GM12878 (cell line): Measurements from ENCODE around the gene IRX5. TPM values are rescaled to one million over a fixed set of nuclear protein-coding genes. Genes with fewer than 3 reads are reported as not detected.
A peak's percentile ranks its signal among the peaks of the same experiment; 100 is the strongest.

Experiments
- ATAC-seq: fragments of 200-7000 bp; cut with Tn5 transposase; 3 replicates; pipeline ENCODE4 v1.9.1; 2020; ENCODE audit warnings: mild to moderate bottlenecking, moderate library complexity
- BruUV-seq: library from RNA; stranded (reverse); fragments of 400-500 nt; replicated peaks from 2 replicates; lab custom pipeline; 2021; lab: Mats Ljungman, UMichigan
- CTCF ChIA-PET: fragments of 300-600 bp; sonication (Branson Sonifier 250); formaldehyde crosslinking; extraction: SDS; loops from one replicate; lab custom pipeline; 2021; ENCODE audit warnings: inconsistent platforms; lab: Yijun Ruan, JAX
- POLR2A ChIA-PET: fragments of 350-600 bp; formaldehyde crosslinking; extraction: SDS; loops from one replicate; lab custom pipeline; 2021; ENCODE audit warnings: inconsistent platforms; lab: Charles Lee
- RAD21 ChIA-PET: fragments of 300-600 bp; sonication (Branson Sonifier 250); formaldehyde crosslinking; loops from one replicate; lab custom pipeline; 2023; ENCODE audit warnings: antibody characterized with exemption; ENCODE audit not compliant: unreplicated experiment; lab: Charles Lee
- SMC1A ChIA-PET: fragments of 300-600 bp; sonication (Branson Sonifier 250); formaldehyde crosslinking; loops from one replicate; lab custom pipeline; 2023; ENCODE audit not compliant: unreplicated experiment, uncharacterized antibody; lab: Charles Lee
- DNase-seq: peaks from one replicate; pipeline ENCODE4 v3.0.0-alpha.2; 2011; ENCODE audit warnings: low read depth, low spot score
- FAIRE-seq: peaks from 3 replicates; lab custom pipeline; 2011; peaks lifted over from hg19 to GRCh38; lab: Jason Lieb, UNC
- H2AFZ ChIP-seq: 2 replicates; pipeline ENCODE4 v1.6.0; 2011; ENCODE audit warnings: low read depth, low read length, control low read depth; ENCODE audit not compliant: control insufficient read depth
- H3K27ac ChIP-seq: 2 replicates; pipeline ENCODE4 v1.5.1; 2011; ENCODE audit warnings: control low read depth; ENCODE audit not compliant: control insufficient read depth, insufficient read depth
- H3K27me3 ChIP-seq, 2 experiments: replicated peaks in 1 of 2; 2 replicates each; pipeline versions ENCODE4 v1.6.0 to v1.6.1; 2011; ENCODE audit warnings: low read length in 1 of 2; ENCODE audit not compliant: control insufficient read depth in 2 of 2, insufficient read depth in 2 of 2
- H3K36me3 ChIP-seq, 2 experiments: 2 replicates each; pipeline ENCODE4 v1.5.1; 2011; ENCODE audit warnings: low read length in 1 of 2; ENCODE audit not compliant: control insufficient read depth in 2 of 2, insufficient read depth in 2 of 2
- H3K4me1 ChIP-seq: 2 replicates; pipeline ENCODE4 v1.6.1; 2011; ENCODE audit warnings: mild to moderate bottlenecking, low read length, moderate library complexity, mixed read lengths; ENCODE audit not compliant: control insufficient read depth, insufficient read depth
- H3K4me2 ChIP-seq: 2 replicates; pipeline ENCODE4 v1.6.0; 2011; ENCODE audit warnings: control low read depth; ENCODE audit not compliant: control insufficient read depth, insufficient read depth
- H3K4me3 ChIP-seq: fragments of 200-600 bp; sonication (generic); 2 replicates; pipeline ENCODE4 v1.5.1; 2016
- H3K79me2 ChIP-seq: 2 replicates; pipeline ENCODE4 v1.6.0; 2011; ENCODE audit warnings: low read length; ENCODE audit not compliant: control insufficient read depth, insufficient read depth
- H3K9ac ChIP-seq: 2 replicates; pipeline ENCODE4 v1.8.0; 2011; ENCODE audit warnings: low read length, control low read depth, mixed read lengths; ENCODE audit not compliant: control insufficient read depth, insufficient read depth
- H3K9me3 ChIP-seq: replicated peaks from 3 replicates; pipeline ENCODE4 v1.5.1; 2011; ENCODE audit warnings: mild to moderate bottlenecking, low read length; ENCODE audit not compliant: control insufficient read depth, insufficient read depth
- H4K20me1 ChIP-seq: 2 replicates; pipeline ENCODE4 v1.6.0; 2011; ENCODE audit not compliant: control insufficient read depth, insufficient read depth
- LARP7 ChIP-seq: fragments of 450-650 bp; IDR thresholded peaks from 2 replicates; pipeline ENCODE4 v1.6.1; 2017; ENCODE audit warnings: mild to moderate bottlenecking
- SUZ12 ChIP-seq: fragments of 200-600 bp; sonication (generic); IDR thresholded peaks from one replicate; pipeline ENCODE4 v1.6.1; 2018; ENCODE audit warnings: antibody characterized with exemption, mild to moderate bottlenecking; ENCODE audit not compliant: unreplicated experiment
- WRNIP1 ChIP-seq: IDR thresholded peaks from 2 replicates; pipeline ENCODE4 v1.6.1; 2011; ENCODE audit warnings: low read depth, low read length, improper control_type of control experiment, borderline replicate concordance
- WGBS: methylation state at CpG from one replicate; pipeline ENCODE4 v1.1.6; 2016; ENCODE audit warnings: low lambda C conversion rate; ENCODE audit not compliant: insufficient replicate concordance, insufficient coverage; ENCODE audit errors: missing lambda C conversion rate; 5-methylcytosine and 5-hydroxymethylcytosine counted together
- in situ Hi-C: fragments of 300-500 bp; cut with MboI; formaldehyde crosslinking; loops from 9 replicates; pipeline ENCODE4 v1.14.3; 2018; ENCODE audit warnings: mixed read lengths
- intact Hi-C: fragments of 100-400 bp; cut with micrococcal nuclease; formaldehyde crosslinking; loops from one replicate; pipeline ENCODE4 v1.14.2; 2022; ENCODE audit not compliant: unreplicated experiment
- polyA plus RNA-seq, 11 experiments: library from polyadenylated mRNA; depleted of rRNA in 4 of 11; unstranded in 6 of 11; stranded (reverse) in 5 of 11; fragments of >200 nt; fragmentation: Nextera tagmentation in 4 of 11; fragmentation: Illumina TruSeq in 1 of 11; extraction: Ambion mirVana in 4 of 11; extraction: Trizol in 1 of 11; gene quantifications; 1 replicate in 1 of 11; 2 replicates in 10 of 11; pipeline versions ENCODE4 v1.2.1 to v1.2.3, GENCODE V29; 2011 to 2016; ENCODE audit warnings: inconsistent platforms in 2 of 11, missing spikeins in 2 of 11, low read depth in 1 of 11
- total RNA-seq, 4 experiments: library from RNA; depleted of rRNA in 3 of 4; stranded (reverse); fragments of >200 nt in 3 of 4; fragmentation: Illumina TruSeq in 1 of 4; extraction: Trizol in 1 of 4; gene quantifications; 2 replicates each; pipeline versions ENCODE4 v1.2.1 to v1.2.3, GENCODE V29; 2013 to 2021
- TF ChIP-seq, protein P1 (sequence below): fragments of 450-650 bp; IDR thresholded peaks from 2 replicates; pipeline ENCODE4 v1.6.1; 2017; ENCODE audit warnings: low read depth, mild to moderate bottlenecking, moderate library complexity

The IRX5 gene
- total and polyA plus RNA-seq, 10 of the 15 experiments (the other 5 are each of a cell fraction or from before 2014, with no cell fraction given) = 0.08 TPM; not detected in 9

DNA sequence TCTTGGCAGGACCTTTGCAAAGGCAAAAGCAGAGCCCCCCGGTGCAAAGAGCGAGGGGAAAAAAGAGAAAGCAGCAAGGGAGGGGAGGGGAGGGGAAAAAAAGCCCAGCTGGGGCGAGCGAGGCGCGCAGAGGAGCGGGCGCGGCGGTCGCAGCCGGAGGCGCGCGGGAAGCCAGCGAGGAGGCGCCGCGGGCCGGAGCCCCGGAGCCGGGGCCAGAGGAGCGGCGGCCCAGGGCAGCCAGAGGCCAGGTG is 129 bp downstream of the IRX5 start:
- Histone ChIP-seq H3K27ac (no peak overlapping the region), H2AFZ (no peak overlapping the region), H3K79me2 (no peaks in the 10 kb centered on the region), H4K20me1 (no peaks in the 10 kb centered on the region), H3K27me3 (peaks cover 3 to 22% of the 10 kb centered on the region in 2 experiments), H3K4me3 (peak overlapping the region; percentile 67; the same call in 1 of the 2 replicates), H3K36me3 (no peaks in the 10 kb centered on the region), H3K4me2 (peak overlapping the region; percentile 25; the same call in 1 of the 2 replicates), H3K9me3 (peaks cover 6% of the 10 kb centered on the region; the same call in 2 of the 3 replicates), H3K9ac (no peak overlapping the region), H3K4me1 (peaks cover 3% of the 10 kb centered on the region)
- no peak for DNase-seq
- no TSS peak for BruUV-seq
- POLR2A ChIA-PET = no interaction called here
- in situ Hi-C loops (no loop called here), intact Hi-C loops (no loop called here)
- SMC1A ChIA-PET = no interaction called here
- WGBS = no CpG with 5 or more reads among the region's 24 CpGs
- RAD21 ChIA-PET = no interaction called here
- TF ChIP-seq WRNIP1 = no peak
- TF ChIP-seq LARP7 = no peak
- no peak for ATAC-seq
- no peak for FAIRE-seq
- CTCF ChIA-PET = no interaction called here

DNA sequence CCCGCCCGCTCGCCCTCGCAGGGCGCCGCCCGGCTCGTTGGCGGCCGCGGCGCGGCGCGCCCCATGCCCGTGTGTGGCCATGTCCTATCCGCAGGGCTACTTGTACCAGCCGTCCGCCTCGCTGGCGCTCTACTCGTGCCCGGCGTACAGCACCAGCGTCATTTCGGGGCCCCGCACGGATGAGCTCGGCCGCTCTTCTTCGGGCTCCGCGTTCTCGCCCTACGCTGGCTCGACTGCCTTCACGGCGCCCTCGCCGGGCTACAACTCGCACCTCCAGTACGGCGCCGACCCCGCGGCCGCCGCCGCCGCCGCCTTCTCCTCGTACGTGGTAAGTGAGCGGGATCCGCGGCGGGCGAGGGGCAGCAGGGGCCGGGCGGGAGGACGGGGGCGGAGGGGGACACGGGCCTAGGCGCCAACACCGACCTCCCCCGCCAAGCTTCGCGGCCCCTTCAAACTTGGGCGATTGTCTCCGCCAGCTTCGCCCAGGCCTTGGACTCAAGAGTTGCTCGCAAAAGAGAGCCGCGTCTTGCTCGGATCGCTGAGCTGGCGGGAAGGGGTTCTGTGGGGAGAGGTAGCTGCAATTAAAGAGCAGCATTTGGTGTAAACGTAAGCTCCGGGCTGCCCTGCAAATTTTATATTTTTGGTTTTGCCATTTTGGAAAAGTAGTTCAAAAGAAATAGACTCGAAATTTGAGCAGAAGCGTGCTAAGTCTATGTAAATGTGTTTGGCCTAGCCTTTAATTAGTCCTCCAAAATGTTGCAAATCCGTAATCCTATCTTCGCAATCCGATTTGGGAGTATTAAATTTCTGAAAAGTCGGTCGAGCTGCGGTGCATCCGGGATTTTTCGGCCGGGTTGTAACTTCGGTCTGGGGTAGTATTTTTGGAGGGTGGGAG is 702 bp downstream of the IRX5 start:
- peak; percentile 54 for TF ChIP-seq SUZ12
- TF ChIP-seq, protein P1, sequence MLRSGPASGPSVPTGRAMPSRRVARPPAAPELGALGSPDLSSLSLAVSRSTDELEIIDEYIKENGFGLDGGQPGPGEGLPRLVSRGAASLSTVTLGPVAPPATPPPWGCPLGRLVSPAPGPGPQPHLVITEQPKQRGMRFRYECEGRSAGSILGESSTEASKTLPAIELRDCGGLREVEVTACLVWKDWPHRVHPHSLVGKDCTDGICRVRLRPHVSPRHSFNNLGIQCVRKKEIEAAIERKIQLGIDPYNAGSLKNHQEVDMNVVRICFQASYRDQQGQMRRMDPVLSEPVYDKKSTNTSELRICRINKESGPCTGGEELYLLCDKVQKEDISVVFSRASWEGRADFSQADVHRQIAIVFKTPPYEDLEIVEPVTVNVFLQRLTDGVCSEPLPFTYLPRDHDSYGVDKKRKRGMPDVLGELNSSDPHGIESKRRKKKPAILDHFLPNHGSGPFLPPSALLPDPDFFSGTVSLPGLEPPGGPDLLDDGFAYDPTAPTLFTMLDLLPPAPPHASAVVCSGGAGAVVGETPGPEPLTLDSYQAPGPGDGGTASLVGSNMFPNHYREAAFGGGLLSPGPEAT = no peak
- Histone ChIP-seq H3K9ac (no peak overlapping the region), H3K36me3 (no peaks in the 10 kb centered on the region), H3K9me3 (peaks cover 6% of the 10 kb centered on the region; the same call in 2 of the 3 replicates), H4K20me1 (no peaks in the 10 kb centered on the region), H2AFZ (no peak overlapping the region), H3K4me2 (peak overlapping the region; percentile 25; the same call in 1 of the 2 replicates), H3K4me3 (no peak overlapping the region), H3K27ac (no peak overlapping the region), H3K79me2 (no peaks in the 10 kb centered on the region), H3K27me3 (peaks cover 3 to 22% of the 10 kb centered on the region in 2 experiments), H3K4me1 (peaks cover 3% of the 10 kb centered on the region)
- BruUV-seq = no TSS peak
- CTCF ChIA-PET = interaction anchor here (0.6 kb wide), 1 partner anchor 271 kb away, joined by 3 read pairs; no protein-coding TSS in a partner anchor
- in situ Hi-C loops (no loop called here), intact Hi-C loops (no loop called here)
- RAD21 ChIA-PET = no interaction called here
- FAIRE-seq (no peak), ATAC-seq (no peak), DNase-seq (no peak)
- SMC1A ChIA-PET = no interaction called here
- POLR2A ChIA-PET = no interaction called here
- WGBS = 46% methylated on average over 65 of the region's 91 CpGs
